NCI-H128 (cell line): ENCODE results near the gene MPZ.
"Not testable (repeated sequence)": the region's sequence is repeated elsewhere in the genome, so short reads cannot be mapped to it uniquely, and the experiment has no call there.

Experiments used
- DNase-seq: peaks from one replicate; lab custom pipeline; 2025; ENCODE audit not compliant: unreplicated experiment; lab: John Stamatoyannopoulos, UW

The MPZ gene

DNA sequence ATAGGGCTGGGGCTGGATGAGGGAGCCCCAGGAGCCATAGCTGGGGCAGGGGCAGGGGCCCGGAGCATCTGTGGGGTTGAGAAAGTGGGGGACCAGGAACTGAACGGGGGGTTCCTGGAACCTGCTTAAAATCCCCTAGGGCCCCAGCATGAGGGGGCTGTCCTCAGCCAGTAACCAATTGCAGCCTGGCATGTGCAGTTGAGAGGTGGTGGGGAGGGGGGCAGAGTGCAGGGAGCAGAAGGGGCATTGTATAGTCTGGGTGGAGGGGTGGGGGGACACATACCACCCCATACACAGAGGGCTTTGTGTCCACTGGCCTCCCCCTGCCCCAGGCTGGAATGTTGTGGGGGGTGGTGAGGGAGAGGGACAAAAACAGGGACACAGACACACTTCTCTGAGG lies at the start of gene MPZ:
Gene MPZ (minus strand): TSS at position 101 of the 400 bp plus-strand sequence. CDS start 63 bp downstream, at position 38.
- no peak for DNase-seq

- DNase-seq, result no peak
These were observed 49.5 kb upstream of the MPZ start for GRCh38 chr1:161359291-161359690.

DNA sequence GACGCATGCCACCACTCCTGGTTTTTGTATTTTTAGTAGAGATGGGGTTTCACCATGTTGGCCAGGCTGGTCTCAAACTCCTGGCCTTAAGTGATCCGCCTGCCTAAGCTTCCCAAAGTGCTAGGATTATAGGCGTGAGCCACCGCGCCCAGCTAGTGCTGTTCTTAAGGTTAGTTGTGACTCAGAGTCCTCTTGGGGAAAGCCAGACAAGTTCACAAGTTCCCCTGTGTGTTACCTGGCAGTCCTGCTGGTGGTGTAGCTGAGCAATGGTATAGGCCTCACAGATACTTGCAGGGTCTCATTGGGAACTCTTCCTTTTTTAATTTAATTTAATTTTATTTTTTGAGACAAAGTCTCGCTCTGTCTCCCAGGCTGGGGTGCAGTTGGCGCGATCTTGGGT lies 47.3 kb upstream of the MPZ start:
- no peak for DNase-seq

DNA sequence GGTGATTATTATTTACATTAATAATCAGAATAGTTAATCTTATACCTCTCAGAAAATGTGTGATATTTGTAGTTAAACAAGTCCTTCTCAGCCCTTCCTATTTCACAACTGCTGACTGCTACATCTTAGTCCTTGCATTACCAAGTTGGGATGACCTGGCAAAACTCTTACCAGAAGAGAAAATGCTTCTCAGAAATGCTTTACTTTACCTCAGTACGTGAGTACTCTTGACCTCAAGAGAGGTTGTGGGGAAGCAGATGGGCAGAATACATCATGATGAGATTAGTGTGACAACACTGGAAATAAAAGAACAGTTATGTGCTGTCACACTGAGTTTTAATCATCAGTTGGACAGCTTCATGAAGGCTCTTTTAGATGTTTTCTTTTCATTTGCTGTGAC lies 41.7 kb upstream of the MPZ start:
- no peak for DNase-seq

DNA sequence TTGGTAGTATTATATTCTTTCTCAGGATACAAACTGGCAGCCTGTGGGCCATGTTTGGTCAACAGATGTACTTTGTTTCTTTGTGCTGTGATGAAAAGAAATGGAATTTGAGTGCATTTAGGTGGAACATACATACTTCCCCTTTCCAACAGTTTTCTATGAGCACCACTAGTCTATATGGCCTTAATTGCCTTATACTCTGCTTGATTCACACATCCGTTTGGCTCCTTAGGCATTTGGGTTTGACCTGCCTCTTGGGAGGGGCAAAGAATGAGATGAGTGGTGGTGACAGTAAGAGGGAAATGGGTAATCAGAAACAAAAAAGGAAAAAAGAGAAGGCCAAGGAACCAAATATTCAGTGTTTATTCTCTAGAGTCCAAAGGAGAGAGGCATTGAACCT lies 40.9 kb upstream of the MPZ start:
- DNase-seq, result no peak

DNA sequence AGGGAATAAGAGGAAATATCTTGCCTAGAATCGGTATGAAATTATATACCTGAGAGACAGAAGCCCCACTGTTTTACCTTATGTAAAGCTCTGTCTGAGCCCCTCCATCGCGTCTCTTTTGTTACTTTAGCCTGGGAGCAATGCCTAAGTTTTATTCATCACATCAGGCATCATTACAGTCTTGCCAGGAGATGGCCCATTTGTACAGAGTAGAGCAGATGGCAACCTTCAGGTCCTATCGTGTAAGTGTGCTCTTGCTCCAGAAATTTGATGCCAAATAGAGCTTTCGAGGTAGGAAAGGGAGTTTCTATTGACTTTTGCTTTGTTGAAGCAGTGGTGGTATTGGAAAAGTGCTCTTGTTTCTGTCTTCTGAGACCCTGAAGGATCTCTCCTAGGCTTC lies 33.1 kb upstream of the MPZ start:
- no peak for DNase-seq

GRCh38 chr1:161342177-161342576 lies 32.4 kb upstream of the MPZ start:
- DNase-seq, result no peak

GRCh38 chr1:161335796-161336195 lies 26.0 kb upstream of the MPZ start:
- DNase-seq, result no peak

DNA sequence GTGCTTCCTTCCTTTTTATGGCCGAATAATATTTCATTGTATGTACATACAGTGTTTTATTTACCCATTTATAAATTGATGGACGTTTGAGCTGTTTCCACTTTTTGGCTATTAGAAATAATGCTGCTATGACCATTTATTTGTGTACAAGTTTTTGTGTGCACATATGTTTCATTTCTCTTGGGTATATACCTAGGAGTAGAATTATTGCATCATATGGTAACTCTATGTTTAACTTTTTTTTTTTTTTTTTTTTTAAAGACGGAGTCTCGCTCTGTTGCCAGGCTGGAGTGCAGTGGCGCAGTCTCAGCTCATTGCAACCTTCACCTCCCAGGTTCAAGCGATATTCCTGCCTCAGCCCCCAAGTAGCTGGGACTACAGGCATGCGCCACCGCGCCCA lies 23.4 kb upstream of the MPZ start:
- DNase-seq, result no peak

- DNase-seq, result no peak
These were observed 20.6 kb upstream of the MPZ start for GRCh38 chr1:161330346-161330745.

- DNase-seq, result no peak
These were observed 14.3 kb upstream of the MPZ start for GRCh38 chr1:161324020-161324419.

GRCh38 chr1:161315841-161316674 lies 6.3 kb upstream of the MPZ start:
- DNase-seq, result not testable (repeated sequence)

GRCh38 chr1:161314201-161314981 lies 4.6 kb upstream of the MPZ start, which contains the start of gene SDHC:
Gene SDHC (plus strand): TSS chr1:161314381. CDS start chr1:161314406, 25 bp downstream.
- DNase-seq, result peak; percentile 74

- no peak for DNase-seq
These were observed 3.9 kb upstream of the MPZ start for GRCh38 chr1:161313554-161314200.

DNA sequence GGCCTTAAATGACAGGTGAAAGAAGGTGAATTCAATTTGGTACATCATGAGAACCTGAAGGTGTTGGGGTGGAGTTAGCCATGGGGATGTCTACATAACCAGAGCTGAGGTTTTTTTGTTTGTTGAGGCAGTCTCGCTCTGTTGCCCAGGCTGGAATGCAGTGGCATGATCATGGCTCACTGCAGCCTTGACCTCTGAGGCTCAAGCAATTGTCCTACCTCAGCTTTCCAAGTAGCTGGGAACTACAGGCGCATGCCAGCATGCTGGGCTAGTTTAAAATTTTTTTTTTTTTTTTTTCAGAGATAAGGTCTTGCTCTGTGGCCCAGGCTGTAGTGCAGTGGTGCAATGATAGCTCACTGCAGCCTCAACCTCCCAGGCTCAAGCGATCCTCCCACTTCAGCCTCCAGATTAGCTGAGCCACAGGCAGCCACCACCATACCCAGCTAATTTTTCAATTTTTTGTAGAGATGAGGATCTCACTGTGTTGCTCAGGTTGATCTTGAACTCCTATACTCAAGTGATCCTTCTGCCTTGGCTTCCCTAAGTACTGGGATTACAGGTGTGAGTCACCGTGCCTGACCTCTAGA lies 1.9 kb upstream of the MPZ start:
- no peak for DNase-seq

GRCh38 chr1:161307892-161308638 lies 1.7 kb downstream of the MPZ start:
- no peak for DNase-seq

- DNase-seq, result no peak
These were observed 2.5 kb downstream of the MPZ start for GRCh38 chr1:161307230-161307768.

DNA sequence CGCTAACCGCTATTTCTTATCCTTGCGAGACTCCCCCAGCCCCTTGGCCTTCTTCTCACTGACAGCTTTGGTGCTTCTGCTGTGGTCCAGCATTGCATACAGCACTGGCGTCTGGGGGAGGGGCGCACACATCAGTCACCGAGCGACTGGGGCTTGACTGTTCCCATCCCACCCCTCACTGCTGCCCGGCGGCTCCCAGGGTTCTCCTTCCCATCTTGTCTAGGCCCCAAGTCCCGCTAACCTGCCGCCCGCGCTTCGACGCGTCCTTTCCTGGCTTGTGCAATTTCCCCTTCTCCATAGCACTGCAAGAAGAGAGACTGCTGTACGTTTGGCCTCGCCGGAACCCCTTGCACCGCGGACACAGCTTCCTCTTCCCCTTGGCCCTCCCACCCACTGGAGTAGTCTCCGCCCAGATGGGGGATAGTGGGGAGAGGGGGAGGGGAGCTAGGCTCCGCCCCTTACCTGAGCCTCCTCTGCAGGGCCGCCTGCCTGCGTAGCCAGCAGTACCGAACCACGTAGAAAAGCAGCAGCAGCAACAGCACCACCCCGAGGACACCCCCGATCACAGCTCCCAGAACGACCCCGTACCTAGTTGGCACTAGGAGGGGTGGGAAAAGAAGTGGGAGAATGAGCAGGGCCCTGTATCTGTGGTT lies 3.8 kb downstream of the MPZ start:
- DNase-seq, result peak; percentile 80

GRCh38 chr1:161304927-161305866 lies 4.6 kb downstream of the MPZ start:
- DNase-seq, result no peak
